Muscle layer of duodenum (tissue), 2 donors: ENCODE data around the gene PTPN21.
"Not testable (repeated sequence)": the region's sequence is repeated elsewhere in the genome, so short reads cannot be mapped to it uniquely, and the experiment has no call there.

ENCODE experiments used
- H3K27ac ChIP-seq: one replicate; pipeline ENCODE4 v1.7.0; 2013; ENCODE audit warnings: mild to moderate bottlenecking, low read length
- H3K27me3 ChIP-seq: one replicate; pipeline ENCODE4 v1.7.0; 2013; ENCODE audit warnings: low read depth, mild to moderate bottlenecking, control low read depth, low read length
- H3K36me3 ChIP-seq, 2 donors: one replicate each; pipeline ENCODE4 v1.7.0; 2013; ENCODE audit warnings: low read length in 2 of 2, control low read depth in 1 of 2, mild to moderate bottlenecking in 1 of 2; ENCODE audit not compliant: insufficient read depth in 2 of 2, control insufficient read depth in 1 of 2
- H3K4me1 ChIP-seq, 2 donors: one replicate each; pipeline ENCODE4 v1.7.0; 2013; ENCODE audit warnings: low read length in 2 of 2, mild to moderate bottlenecking in 2 of 2, control low read depth in 1 of 2, moderate library complexity in 1 of 2; ENCODE audit not compliant: insufficient read depth in 2 of 2, control insufficient read depth in 1 of 2
- H3K4me3 ChIP-seq, 2 donors: one replicate each; pipeline ENCODE4 v1.7.0; 2013; ENCODE audit warnings: low read length in 2 of 2, low read depth in 1 of 2, mild to moderate bottlenecking in 1 of 2
- H3K9me3 ChIP-seq, 2 donors: one replicate each; pipeline ENCODE4 v1.7.0; 2013; ENCODE audit warnings: low read length in 2 of 2, control low read depth in 1 of 2, mild to moderate bottlenecking in 1 of 2; ENCODE audit not compliant: control insufficient read depth in 1 of 2
- donor health status: healthy.

Gene PTPN21

DNA sequence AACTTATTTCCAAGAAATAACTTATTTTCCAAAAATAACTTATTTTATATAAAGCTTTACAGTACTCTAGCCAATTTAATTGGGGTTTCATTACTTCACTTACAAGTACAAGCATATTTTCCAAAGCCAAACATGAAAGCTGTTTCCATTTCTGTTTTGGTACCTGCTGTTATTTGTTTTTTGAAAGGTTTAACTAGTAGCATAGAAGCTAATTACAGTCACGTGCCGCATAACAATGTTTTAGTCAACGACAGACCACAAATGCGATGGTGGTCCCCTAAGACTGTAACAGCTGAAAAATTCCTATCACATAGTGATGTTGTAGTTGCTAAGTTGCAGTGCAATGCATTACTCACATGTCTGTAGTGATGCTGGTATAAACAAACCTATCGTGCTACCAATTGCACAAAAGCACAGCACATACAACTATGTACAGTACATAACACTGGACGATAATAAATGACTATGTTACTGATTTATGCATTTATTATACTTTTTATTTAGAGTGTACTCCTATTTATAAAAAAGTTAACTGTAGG, 21.7 kb downstream of the PTPN21 start:
- Histone ChIP-seq H3K4me3 (no peak overlapping the region), H3K4me1 (no peaks in the 10 kb centered on the region), H3K27me3 (no peaks in the 10 kb centered on the region), H3K9me3 (peaks cover 0 to 8% of the 10 kb centered on the region in 2 donors), H3K36me3 (peaks cover 0 to 4% of the 10 kb centered on the region in 2 donors), H3K27ac (no peak overlapping the region)

DNA sequence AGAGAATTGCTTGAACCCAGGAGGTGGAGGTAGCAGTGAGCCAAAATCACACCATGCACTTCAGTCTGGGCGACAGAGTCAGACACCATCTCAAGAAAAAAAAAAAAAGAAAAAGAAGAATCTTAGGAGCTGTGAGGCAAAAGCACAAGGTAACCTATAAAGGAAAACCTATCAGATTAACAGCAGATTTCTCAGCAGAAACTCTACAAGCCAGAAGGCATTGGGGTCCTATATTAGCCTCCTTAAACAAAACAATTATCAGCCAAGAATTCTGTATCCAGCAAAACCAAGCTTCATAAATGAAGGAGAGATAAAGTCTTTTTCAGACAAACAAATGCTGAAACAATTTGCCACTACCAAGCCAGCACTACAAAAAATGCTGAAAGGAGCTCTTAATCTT, 24.9 kb downstream of the PTPN21 start:
- H3K36me3 ChIP-seq, H3K27me3 ChIP-seq, H3K4me1 ChIP-seq, H3K9me3 ChIP-seq, H3K27ac ChIP-seq, H3K4me3 ChIP-seq: not testable (repeated sequence)

DNA sequence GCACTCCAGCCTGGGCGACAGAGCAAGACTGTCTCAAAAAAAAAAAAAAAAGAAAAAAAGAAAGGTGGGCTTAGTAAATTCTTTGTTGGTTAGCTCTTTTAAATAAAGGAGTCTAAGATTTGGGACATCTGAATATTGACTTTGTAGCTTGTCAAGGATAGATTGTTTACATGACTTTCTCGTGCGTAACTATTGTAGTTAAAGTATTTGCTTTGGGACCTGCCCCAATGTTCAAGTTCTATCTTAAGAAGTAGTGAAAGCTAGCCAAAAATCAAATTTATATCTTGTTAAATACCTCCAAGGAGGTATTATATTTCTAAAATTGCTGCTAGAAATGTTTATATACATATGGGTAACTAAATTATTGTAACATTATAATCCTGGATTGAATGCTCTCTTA, 32.4 kb downstream of the PTPN21 start:
- no peaks in the 10 kb centered on the region for H3K36me3 ChIP-seq
- H3K4me1 ChIP-seq, result no peaks in the 10 kb centered on the region
- no peak overlapping the region for H3K27ac ChIP-seq
- H3K27me3 ChIP-seq, result no peaks in the 10 kb centered on the region
- no peak overlapping the region for H3K4me3 ChIP-seq
- H3K9me3 ChIP-seq, result no peaks in the 10 kb centered on the region

DNA sequence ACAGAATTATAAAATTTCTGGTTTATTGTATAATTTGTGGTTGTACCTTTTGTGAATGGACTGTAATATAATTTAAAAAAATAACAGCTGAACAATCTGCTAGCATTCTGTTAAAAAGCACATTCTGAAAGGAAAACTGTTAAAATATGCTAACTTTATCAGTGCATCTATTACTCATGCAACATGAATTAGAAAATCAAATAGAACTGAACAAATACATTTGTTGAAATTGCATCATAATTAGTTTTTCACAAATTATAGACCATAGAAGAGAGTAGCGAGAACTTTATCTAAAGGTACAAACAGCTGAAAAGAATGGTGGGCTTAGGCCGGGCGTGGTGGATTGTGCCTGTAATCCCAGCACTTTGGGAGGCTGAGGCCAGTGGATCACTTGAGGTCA, 33.0 kb downstream of the PTPN21 start:
- Histone ChIP-seq H3K4me3 (no peak overlapping the region), H3K36me3 (no peaks in the 10 kb centered on the region), H3K4me1 (no peaks in the 10 kb centered on the region), H3K27ac (no peak overlapping the region), H3K27me3 (no peaks in the 10 kb centered on the region), H3K9me3 (no peaks in the 10 kb centered on the region)

DNA sequence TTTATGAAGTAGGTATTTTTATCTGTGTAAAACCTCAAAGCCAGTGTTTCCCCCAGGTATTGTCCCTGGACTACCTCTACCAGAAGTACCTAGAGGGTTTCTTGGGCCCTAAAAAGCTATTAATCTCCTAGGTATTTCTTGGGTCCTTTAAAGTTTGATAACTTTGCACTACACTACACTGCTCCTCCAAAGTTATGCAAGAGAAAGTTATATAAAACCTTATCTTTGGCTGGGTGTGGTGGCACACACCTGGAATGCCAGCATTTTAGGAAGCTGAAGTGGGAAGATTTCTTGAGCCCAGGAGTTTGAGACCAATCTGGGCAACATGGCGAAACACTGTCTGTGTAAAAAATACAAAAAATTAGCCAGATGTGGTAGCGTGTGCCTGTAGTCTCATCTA, 34.9 kb downstream of the PTPN21 start:
- H3K4me3 ChIP-seq, result no peak overlapping the region

DNA sequence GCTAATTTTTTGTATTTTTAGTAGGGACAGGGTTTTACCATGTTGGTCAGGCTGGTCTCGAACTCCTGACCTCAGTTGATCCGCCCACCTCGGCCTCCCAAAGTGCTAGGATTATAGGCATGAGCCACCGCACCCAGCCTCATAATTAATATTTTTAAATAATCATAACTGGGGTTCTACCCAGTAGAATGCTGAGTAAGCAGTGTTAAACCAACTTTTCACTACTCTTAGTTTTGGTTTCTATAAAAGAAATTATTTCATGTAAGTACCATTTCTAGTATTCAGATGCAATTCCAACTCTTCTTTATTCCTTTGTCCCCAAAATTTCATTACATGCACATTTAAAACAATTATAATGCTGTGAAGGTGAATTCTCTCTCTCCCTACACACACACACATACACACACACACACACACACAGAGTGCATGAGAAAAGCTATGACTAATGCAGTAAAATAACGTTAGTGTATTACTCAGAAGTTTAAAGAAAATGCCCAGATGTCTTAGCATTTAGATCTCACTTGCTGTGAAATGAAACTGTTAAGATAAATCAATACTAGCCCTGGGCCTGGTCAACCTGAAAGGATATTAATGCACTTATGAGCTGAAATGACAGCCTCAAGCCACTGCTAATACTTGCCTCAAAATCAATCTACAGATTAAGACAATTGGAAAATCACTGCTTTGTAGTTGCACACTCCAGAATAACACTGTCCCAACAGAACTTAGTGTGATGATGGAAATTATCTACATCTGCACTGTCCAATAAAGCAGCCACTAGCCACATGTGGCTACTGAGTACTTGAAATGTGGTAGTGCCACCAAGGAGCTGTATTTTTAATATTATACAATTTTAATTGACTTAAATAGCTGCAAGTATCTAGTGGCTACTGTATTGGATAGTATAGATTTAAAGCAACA, 36.0 kb downstream of the PTPN21 start:
- no peaks in the 10 kb centered on the region for H3K9me3 ChIP-seq
- no peaks in the 10 kb centered on the region for H3K27me3 ChIP-seq
- no peaks in the 10 kb centered on the region for H3K4me1 ChIP-seq
- no peak overlapping the region for H3K27ac ChIP-seq
- no peaks in the 10 kb centered on the region for H3K36me3 ChIP-seq
- no peak overlapping the region for H3K4me3 ChIP-seq

More for the DNA sequence above, 34.9 kb downstream of the PTPN21 start:
- no peaks in the 10 kb centered on the region for H3K27me3 ChIP-seq
- no peaks in the 10 kb centered on the region for H3K4me1 ChIP-seq
- H3K9me3 ChIP-seq, result no peaks in the 10 kb centered on the region
- no peaks in the 10 kb centered on the region for H3K36me3 ChIP-seq
- H3K27ac ChIP-seq, result no peak overlapping the region

GRCh38 chr14:88516861-88517357, 37.9 kb downstream of the PTPN21 start:
- Histone ChIP-seq H3K36me3 (no peaks in the 10 kb centered on the region), H3K4me3 (peak overlapping the region in 1 of 2 donors; percentile 13), H3K27ac (no peak overlapping the region), H3K4me1 (no peaks in the 10 kb centered on the region), H3K9me3 (no peaks in the 10 kb centered on the region), H3K27me3 (no peaks in the 10 kb centered on the region)

- Histone ChIP-seq H3K27me3 (no peaks in the 10 kb centered on the region), H3K4me1 (no peaks in the 10 kb centered on the region), H3K27ac (no peak overlapping the region), H3K9me3 (no peaks in the 10 kb centered on the region), H3K4me3 (no peak overlapping the region), H3K36me3 (no peaks in the 10 kb centered on the region)
Measured at GRCh38 chr14:88515499-88516221, 39.1 kb downstream of the PTPN21 start.

DNA sequence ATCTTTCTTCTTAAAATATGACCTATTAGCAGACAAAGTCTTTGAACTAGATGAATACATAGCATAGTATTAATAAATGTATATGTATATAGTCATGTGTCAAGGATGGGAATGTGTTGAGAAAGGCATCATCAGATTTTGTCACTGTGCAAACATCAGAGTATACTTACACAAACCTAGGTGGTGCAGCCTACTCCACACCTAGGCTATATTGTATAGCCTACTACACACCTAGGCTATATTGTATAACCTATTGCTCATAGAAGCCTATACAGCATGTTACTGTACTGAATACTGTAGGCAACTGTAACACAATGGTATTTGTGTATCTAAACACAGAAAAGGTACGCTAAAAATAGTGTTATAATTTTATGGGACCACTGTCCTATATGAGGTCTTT, 47.6 kb downstream of the PTPN21 start:
- Histone ChIP-seq H3K9me3 (no peaks in the 10 kb centered on the region), H3K36me3 (peaks cover 13 to 32% of the 10 kb centered on the region in 2 donors)

GRCh38 chr14:88505621-88506020, 49.2 kb downstream of the PTPN21 start:
- H3K9me3 ChIP-seq, result no peaks in the 10 kb centered on the region
- H3K4me3 ChIP-seq, result no peak overlapping the region
- H3K36me3 ChIP-seq, result peaks cover 18 to 48% of the 10 kb centered on the region in 2 donors
- no peaks in the 10 kb centered on the region for H3K27me3 ChIP-seq
- no peaks in the 10 kb centered on the region for H3K4me1 ChIP-seq
- no peak overlapping the region for H3K27ac ChIP-seq

More for the DNA sequence above, 47.6 kb downstream of the PTPN21 start:
- H3K27ac ChIP-seq, result no peak overlapping the region
- no peaks in the 10 kb centered on the region for H3K4me1 ChIP-seq
- no peaks in the 10 kb centered on the region for H3K27me3 ChIP-seq
- H3K4me3 ChIP-seq, result no peak overlapping the region

DNA sequence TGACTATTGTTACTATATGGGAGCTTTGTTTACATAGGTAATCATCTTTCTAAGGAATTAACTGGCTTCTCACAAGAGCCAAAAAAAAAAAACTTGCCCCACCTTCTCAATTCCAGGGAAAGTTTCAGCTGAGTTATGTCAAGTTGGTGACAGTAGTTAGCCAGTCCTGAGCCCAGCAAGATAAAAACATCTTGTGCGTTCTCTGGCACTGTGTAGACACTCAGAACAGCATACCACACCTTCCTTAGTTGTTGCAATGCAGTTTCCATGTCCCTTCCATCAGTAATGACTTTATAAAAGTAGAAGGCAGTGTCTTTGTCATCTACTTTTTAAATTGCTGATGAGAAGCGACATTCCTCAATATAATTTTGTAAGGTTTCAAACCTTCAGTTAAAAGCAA, 50.2 kb downstream of the PTPN21 start:
- no peaks in the 10 kb centered on the region for H3K4me1 ChIP-seq
- H3K27ac ChIP-seq, result no peak overlapping the region
- no peaks in the 10 kb centered on the region for H3K27me3 ChIP-seq
- H3K9me3 ChIP-seq, result no peaks in the 10 kb centered on the region
- peaks cover 23 to 56% of the 10 kb centered on the region in 2 donors for H3K36me3 ChIP-seq
- no peak overlapping the region for H3K4me3 ChIP-seq
